Right atrium auricular region (tissue), 2 donors: ENCODE data around the gene PPP1R15B. TPM values are rescaled to one million over a fixed set of nuclear protein-coding genes. Genes with fewer than 3 reads are reported as not detected.
A peak's percentile ranks its signal among the peaks of the same experiment; 100 is the strongest.

Experiments used
- DNase-seq: peaks from one replicate; pipeline ENCODE4 v3.0.0-alpha.2; 2019; ENCODE audit warnings: low spot score
- H3K27ac ChIP-seq, 2 donors: fragments of 200-600 bp; sonication (generic); 1 replicate in 1 of 2; 2 replicates in 1 of 2; pipeline ENCODE4 v1.5.1; 2016 to 2019
- H3K27me3 ChIP-seq, 2 donors: fragments of 200-600 bp; sonication (generic); one replicate each; pipeline versions ENCODE4 v1.5.1 to v1.6.0; 2017 to 2019
- H3K36me3 ChIP-seq: fragments of 200-600 bp; sonication (generic); one replicate; pipeline ENCODE4 v1.5.1; 2016
- H3K4me1 ChIP-seq, 2 donors: fragments of 200-600 bp; sonication (generic); one replicate each; pipeline versions ENCODE4 v1.5.1 to v1.6.0; 2017 to 2019
- H3K4me3 ChIP-seq, 2 donors: fragments of 200-600 bp; sonication (generic); 1 replicate in 1 of 2; 2 replicates in 1 of 2; pipeline ENCODE4 v1.5.1; 2017 to 2019; ENCODE audit warnings: mild to moderate bottlenecking in 1 of 2, moderate library complexity in 1 of 2
- H3K9me3 ChIP-seq, 2 donors: fragments of 200-600 bp; sonication (generic); one replicate each; pipeline ENCODE4 v1.5.1; 2019
- CTCF ChIP-seq, 2 donors: fragments of 200-600 bp; sonication (generic); IDR thresholded peaks; one replicate each; pipeline ENCODE4 v1.5.1; 2019; ENCODE audit warnings: antibody characterized with exemption in 2 of 2
- total RNA-seq, 2 donors: library from RNA; depleted of rRNA; stranded (reverse); fragments of >200 nt; gene quantifications; one replicate each; pipeline ENCODE4 v1.1.0, GENCODE V29; 2016

The PPP1R15B gene
- total RNA-seq, 2 donors from 2014 or later, result 27.3 to 30.9 TPM

- H3K36me3 ChIP-seq, result peaks cover 35% of the 10 kb centered on the region
- no peak for DNase-seq
These were observed 5.0 kb downstream of the PPP1R15B start for GRCh38 chr1:204406621-204407020.

GRCh38 chr1:204405988-204406387 lies 5.6 kb downstream of the PPP1R15B start:
- Histone ChIP-seq H3K4me1 (peaks cover 0 to 28% of the 10 kb centered on the region in 2 donors), H3K9me3 (no peaks in the 10 kb centered on the region), H3K36me3 (peaks cover 35% of the 10 kb centered on the region), H3K4me3 (peak overlapping the region in 1 of 2 donors; percentile 80), H3K27ac (no peak overlapping the region), H3K27me3 (no peaks in the 10 kb centered on the region)
- no peak for TF ChIP-seq CTCF (IDR thresholded peaks at IDR 0.05)
- DNase-seq, result no peak

More at GRCh38 chr1:204406621-204407020, 5.0 kb downstream of the PPP1R15B start:
- H3K27ac ChIP-seq, result no peak overlapping the region
- peaks cover 0 to 28% of the 10 kb centered on the region in 2 donors for H3K4me1 ChIP-seq
- no peak for TF ChIP-seq CTCF (IDR thresholded peaks at IDR 0.05)
- H3K9me3 ChIP-seq, result no peaks in the 10 kb centered on the region
- H3K4me3 ChIP-seq, result peak overlapping the region; percentile 80 to 94
- no peaks in the 10 kb centered on the region for H3K27me3 ChIP-seq

- peaks cover 48% of the 10 kb centered on the region for H3K36me3 ChIP-seq
- peaks cover 0 to 28% of the 10 kb centered on the region in 2 donors for H3K4me1 ChIP-seq
- no peak for DNase-seq
- H3K27ac ChIP-seq, result no peak overlapping the region
- H3K9me3 ChIP-seq, result no peaks in the 10 kb centered on the region
- no peak overlapping the region for H3K4me3 ChIP-seq
- no peaks in the 10 kb centered on the region for H3K27me3 ChIP-seq
- no peak for TF ChIP-seq CTCF (IDR thresholded peaks at IDR 0.05)
These were observed 7.0 kb downstream of the PPP1R15B start for GRCh38 chr1:204404629-204405028.

- Histone ChIP-seq H3K4me3 (no peak overlapping the region), H3K27me3 (no peaks in the 10 kb centered on the region), H3K36me3 (peaks cover 51% of the 10 kb centered on the region), H3K4me1 (peaks cover 0 to 26% of the 10 kb centered on the region in 2 donors), H3K9me3 (no peaks in the 10 kb centered on the region), H3K27ac (no peak overlapping the region)
- no peak for DNase-seq
- no peak for TF ChIP-seq CTCF (IDR thresholded peaks at IDR 0.05)
These were observed 9.2 kb downstream of the PPP1R15B start for GRCh38 chr1:204402391-204402790.

- H3K4me1 ChIP-seq, result peaks cover 0 to 19% of the 10 kb centered on the region in 2 donors
- no peak for DNase-seq
- H3K27ac ChIP-seq, result no peak overlapping the region
- H3K9me3 ChIP-seq, result no peaks in the 10 kb centered on the region
- no peaks in the 10 kb centered on the region for H3K27me3 ChIP-seq
- no peak for TF ChIP-seq CTCF (IDR thresholded peaks at IDR 0.05)
- no peak overlapping the region for H3K4me3 ChIP-seq
- H3K36me3 ChIP-seq, result peaks cover 51% of the 10 kb centered on the region
These were observed 9.9 kb downstream of the PPP1R15B start for GRCh38 chr1:204401730-204402129.

GRCh38 chr1:204400882-204401510 lies 10.6 kb downstream of the PPP1R15B start:
- TF ChIP-seq CTCF (IDR thresholded peaks at IDR 0.05), result no peak
- H3K27me3 ChIP-seq, result no peaks in the 10 kb centered on the region
- peaks cover 51% of the 10 kb centered on the region for H3K36me3 ChIP-seq
- peaks cover 0 to 12% of the 10 kb centered on the region in 2 donors for H3K4me1 ChIP-seq
- no peak overlapping the region for H3K4me3 ChIP-seq
- no peaks in the 10 kb centered on the region for H3K9me3 ChIP-seq
- H3K27ac ChIP-seq, result no peak overlapping the region
- no peak for DNase-seq
